K562 (cell line): Measurements from ENCODE around the gene JPT1. TPM values are rescaled to one million over a fixed set of nuclear protein-coding genes. Genes with fewer than 3 reads are reported as not detected.

Experiments used
- ATF3 ChIP-seq, 2 experiments: fragments of 450-650 bp in 1 of 2; sonication (generic) in 1 of 2; formaldehyde crosslinking in 1 of 2; IDR thresholded peaks in 1 of 2; conservative IDR thresholded peaks in 1 of 2; 2 replicates each; pipeline versions ENCODE4 v1.6.1 to v1.8.1; 2016 to 2023; ENCODE audit warnings: mild to moderate bottlenecking in 2 of 2, moderate library complexity in 2 of 2, inconsistent platforms in 1 of 2, missing genetic modification reagents in 1 of 2
- CEBPZ ChIP-seq: fragments of 150-350 bp; IDR thresholded peaks from 2 replicates; pipeline ENCODE4 v1.6.1; 2014; ENCODE audit warnings: low read depth, mild to moderate bottlenecking, low read length, borderline replicate concordance
- EZH2 ChIP-seq: IDR thresholded peaks from 2 replicates; pipeline ENCODE4 v1.6.1; 2012; ENCODE audit warnings: low read depth, mild to moderate bottlenecking, inconsistent platforms, low read length, borderline replicate concordance
- HDAC1 ChIP-seq, 2 experiments: fragments of 450-650 bp; IDR thresholded peaks; 2 replicates each; pipeline ENCODE4 v1.6.1; 2016 to 2017; ENCODE audit warnings: inconsistent platforms in 1 of 2, mild to moderate bottlenecking in 1 of 2, moderate library complexity in 1 of 2
- HDAC3 ChIP-seq: fragments of 450-650 bp; IDR thresholded peaks from 2 replicates; pipeline ENCODE4 v1.6.1; 2018; ENCODE audit warnings: borderline replicate concordance, mild to moderate bottlenecking, moderate library complexity; ENCODE audit not compliant: partially characterized antibody
- HMG20A ChIP-seq: fragments of 450-650 bp; formaldehyde crosslinking; conservative IDR thresholded peaks from 2 replicates; pipeline ENCODE4 v1.4.0; 2020; ENCODE audit warnings: mild to moderate bottlenecking, mixed read lengths
- KAT2B ChIP-seq: IDR thresholded peaks from one replicate; pipeline ENCODE4 v1.6.1; 2012; ENCODE audit warnings: low read depth, mild to moderate bottlenecking, control low read depth, inconsistent platforms, low read length, moderate library complexity
- PHF20 ChIP-seq: fragments of 450-650 bp; IDR thresholded peaks from 2 replicates; pipeline ENCODE4 v1.6.1; 2018; ENCODE audit not compliant: partially characterized antibody
- POLR2A ChIP-seq: fragments of 450-650 bp; conservative IDR thresholded peaks from 2 replicates; pipeline ENCODE4 v1.6.1; 2016
- SMAD1 ChIP-seq: fragments of 150-350 bp; IDR thresholded peaks from 2 replicates; pipeline ENCODE4 v1.6.1; 2014; ENCODE audit warnings: low read length, low read depth; ENCODE audit not compliant: partially characterized antibody
- SMARCC2 ChIP-seq: fragments of 450-650 bp; IDR thresholded peaks from 2 replicates; pipeline ENCODE4 v1.6.1; 2017; ENCODE audit warnings: antibody characterized with exemption, moderate library complexity, mild to moderate bottlenecking, low read depth
- STAG1 ChIP-seq: sonication (generic); formaldehyde crosslinking; IDR thresholded peaks from 2 replicates; pipeline ENCODE4 v1.5.0; 2020; ENCODE audit warnings: missing genetic modification reagents, borderline replicate concordance
- STAT5B ChIP-seq: fragments of 250-450 bp; sonication (Bioruptor Pico); IDR thresholded peaks from 2 replicates; pipeline ENCODE4 v1.8.0; 2021; ENCODE audit warnings: mild to moderate bottlenecking, inconsistent platforms
- SUPT5H ChIP-seq: fragments of 450-650 bp; IDR thresholded peaks from 2 replicates; pipeline ENCODE4 v1.6.1; 2016
- XRCC5 ChIP-seq: fragments of 200-400 bp; formaldehyde crosslinking; IDR thresholded peaks from 2 replicates; pipeline ENCODE4 v1.6.1; 2017; ENCODE audit warnings: low read depth, mild to moderate bottlenecking, low read length
- ZNF165 ChIP-seq: fragments of 250-450 bp; sonication (Bioruptor Pico); IDR thresholded peaks from 2 replicates; pipeline ENCODE4 v1.4.0; 2020; ENCODE audit warnings: borderline replicate concordance
- ZNF398 ChIP-seq: fragments of 250-450 bp; sonication (Bioruptor Pico); IDR thresholded peaks from 2 replicates; pipeline ENCODE4 v1.8.0; 2021; ENCODE audit warnings: moderate library complexity, mild to moderate bottlenecking, inconsistent platforms
- ZNF518B ChIP-seq: fragments of 250-450 bp; sonication (Bioruptor Pico); IDR thresholded peaks from 2 replicates; pipeline ENCODE4 v1.5.0; 2021; ENCODE audit warnings: mild to moderate bottlenecking, moderate library complexity
- polyA plus RNA-seq, 8 experiments: library from polyadenylated mRNA; depleted of rRNA in 4 of 8; stranded (reverse) in 5 of 8; unstranded in 3 of 8; fragments of >200 nt; fragmentation: Nextera tagmentation in 2 of 8; fragmentation: Illumina TruSeq in 1 of 8; extraction: Ambion mirVana in 2 of 8; extraction: Trizol in 1 of 8; gene quantifications; 2 replicates each; pipeline versions ENCODE4 v1.2.1 to v1.2.3, GENCODE V29; 2011 to 2014; ENCODE audit warnings: inconsistent platforms in 1 of 8, missing spikeins in 1 of 8
- total RNA-seq, 7 experiments: library from RNA; depleted of rRNA in 6 of 7; stranded (reverse); fragments of >200 nt in 6 of 7; fragmentation: Illumina TruSeq in 2 of 7; extraction: Trizol in 2 of 7; gene quantifications; 2 replicates each; pipeline versions ENCODE4 v1.2.1 to v1.2.3, GENCODE V29; 2011 to 2021; ENCODE audit warnings: low replicate concordance in 1 of 7

Gene JPT1
- total and polyA plus RNA-seq, 9 of the 15 experiments (the other 6 are each of a cell fraction or from before 2014, with no cell fraction given): 56.7 to 292 (median 144) TPM

- no peak for TF ChIP-seq STAG1 (CRISPR knock-in tag)
- no peak for TF ChIP-seq ATF3 (IDR thresholded peaks at IDR 0.05)
- no peak for TF ChIP-seq ATF3 (CRISPR knock-in tag; conservative IDR thresholded peaks at IDR 0.05)
- 0 out of 2 replicates have a peak, but pooled peaks have one; percentile 28 for TF ChIP-seq POLR2A
- TF ChIP-seq ZNF518B (CRISPR knock-in tag): no peak
- TF ChIP-seq HDAC1 (IDR thresholded peaks at IDR 0.05): peak in 1 of 2 experiments; percentile 4; a peak in 1 of 4 replicates
- TF ChIP-seq STAT5B (CRISPR knock-in tag): no peak
- TF ChIP-seq KAT2B: no peak
- TF ChIP-seq PHF20: no peak
- TF ChIP-seq ZNF398: no peak
- no peak for TF ChIP-seq HMG20A (CRISPR knock-in tag)
- no peak for TF ChIP-seq SMAD1
- TF ChIP-seq EZH2: no peak
- 0 out of 2 replicates have a peak, but pooled peaks have one; percentile 11 for TF ChIP-seq XRCC5
- TF ChIP-seq CEBPZ: no peak
- no peak for TF ChIP-seq ZNF165 (CRISPR knock-in tag)
- 0 out of 2 replicates have a peak, but pooled peaks have one; percentile 5 for TF ChIP-seq SUPT5H
- no peak for TF ChIP-seq SMARCC2
- no peak for TF ChIP-seq HDAC3
Observed at GRCh38 chr17:75130059-75130631, 24.2 kb downstream of the JPT1 start (continued).
